ENCODE data around the gene DNMBP.

The DNMBP gene

GRCh38 chr10:99926925-99927720, 82.6 kb downstream of the DNMBP start:
- TF ChIP-seq FOXP2 (optimal IDR thresholded peaks at IDR 0.05; ENCODE audit: borderline replicate concordance, extremely low read depth, extremely low read length, insufficient read depth), result no peak
- no peak for TF ChIP-seq TAF1 (IDR thresholded peaks at IDR 0.05; ENCODE audit: borderline replicate concordance, insufficient read depth, low read length)
- TF ChIP-seq, protein P1, sequence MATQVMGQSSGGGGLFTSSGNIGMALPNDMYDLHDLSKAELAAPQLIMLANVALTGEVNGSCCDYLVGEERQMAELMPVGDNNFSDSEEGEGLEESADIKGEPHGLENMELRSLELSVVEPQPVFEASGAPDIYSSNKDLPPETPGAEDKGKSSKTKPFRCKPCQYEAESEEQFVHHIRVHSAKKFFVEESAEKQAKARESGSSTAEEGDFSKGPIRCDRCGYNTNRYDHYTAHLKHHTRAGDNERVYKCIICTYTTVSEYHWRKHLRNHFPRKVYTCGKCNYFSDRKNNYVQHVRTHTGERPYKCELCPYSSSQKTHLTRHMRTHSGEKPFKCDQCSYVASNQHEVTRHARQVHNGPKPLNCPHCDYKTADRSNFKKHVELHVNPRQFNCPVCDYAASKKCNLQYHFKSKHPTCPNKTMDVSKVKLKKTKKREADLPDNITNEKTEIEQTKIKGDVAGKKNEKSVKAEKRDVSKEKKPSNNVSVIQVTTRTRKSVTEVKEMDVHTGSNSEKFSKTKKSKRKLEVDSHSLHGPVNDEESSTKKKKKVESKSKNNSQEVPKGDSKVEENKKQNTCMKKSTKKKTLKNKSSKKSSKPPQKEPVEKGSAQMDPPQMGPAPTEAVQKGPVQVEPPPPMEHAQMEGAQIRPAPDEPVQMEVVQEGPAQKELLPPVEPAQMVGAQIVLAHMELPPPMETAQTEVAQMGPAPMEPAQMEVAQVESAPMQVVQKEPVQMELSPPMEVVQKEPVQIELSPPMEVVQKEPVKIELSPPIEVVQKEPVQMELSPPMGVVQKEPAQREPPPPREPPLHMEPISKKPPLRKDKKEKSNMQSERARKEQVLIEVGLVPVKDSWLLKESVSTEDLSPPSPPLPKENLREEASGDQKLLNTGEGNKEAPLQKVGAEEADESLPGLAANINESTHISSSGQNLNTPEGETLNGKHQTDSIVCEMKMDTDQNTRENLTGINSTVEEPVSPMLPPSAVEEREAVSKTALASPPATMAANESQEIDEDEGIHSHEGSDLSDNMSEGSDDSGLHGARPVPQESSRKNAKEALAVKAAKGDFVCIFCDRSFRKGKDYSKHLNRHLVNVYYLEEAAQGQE (IDR thresholded peaks at IDR 0.05; ENCODE audit: insufficient read depth in 1 of 2, low read depth in 2 of 2, low read length in 2 of 2), result no peak
- TF ChIP-seq POLR2AphosphoS5 (IDR thresholded peaks at IDR 0.05; ENCODE audit: low read depth, low read length), result no peak
- TF ChIP-seq SIN3A (IDR thresholded peaks at IDR 0.05; ENCODE audit: borderline replicate concordance, insufficient read depth, low read length), result no peak

DNA sequence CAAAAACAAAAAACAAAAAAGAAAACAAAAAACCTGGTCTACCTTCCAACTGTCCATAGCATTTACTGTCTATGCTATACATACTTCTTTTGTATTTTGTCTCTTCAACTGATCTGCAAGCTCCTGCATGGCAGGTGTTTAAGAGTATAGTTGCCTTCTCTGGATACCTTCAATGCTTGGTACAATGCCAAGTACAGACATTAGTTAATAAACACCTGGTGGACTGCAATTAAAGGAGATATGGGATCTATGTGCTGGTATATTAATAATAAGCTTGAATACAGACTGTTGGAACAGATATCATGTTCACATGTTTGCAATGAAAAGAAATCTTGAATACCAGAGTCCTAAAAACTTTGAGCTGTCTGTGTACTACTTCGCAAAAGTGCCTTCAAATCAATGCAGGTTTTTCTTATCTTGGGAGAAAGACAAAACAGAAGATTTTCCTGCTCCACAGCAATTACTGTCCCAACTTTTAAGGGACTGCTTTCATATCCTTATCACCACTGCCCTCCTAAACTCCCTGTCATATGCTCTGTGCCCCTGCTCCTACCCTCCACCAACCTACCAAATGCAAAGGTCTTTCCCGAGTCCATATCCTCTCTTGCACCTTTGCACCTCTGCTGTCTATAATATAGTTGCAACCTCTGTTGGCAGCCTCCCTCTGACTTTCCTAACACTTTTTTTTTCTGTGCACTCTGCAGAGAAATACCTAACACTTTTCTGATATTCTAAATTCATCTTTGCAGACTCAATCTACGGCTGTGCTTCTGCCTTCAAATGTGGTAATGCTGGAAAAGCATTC, 85.1 kb downstream of the DNMBP start:
- TF ChIP-seq TAF1 (IDR thresholded peaks at IDR 0.05; ENCODE audit: borderline replicate concordance, insufficient read depth, low read length), result no peak
- TF ChIP-seq SIN3A (IDR thresholded peaks at IDR 0.05; ENCODE audit: borderline replicate concordance, insufficient read depth, low read length), result no peak
- TF ChIP-seq, protein P1 (IDR thresholded peaks at IDR 0.05; ENCODE audit: insufficient read depth in 1 of 2, low read depth in 2 of 2, low read length in 2 of 2), result no peak

DNA sequence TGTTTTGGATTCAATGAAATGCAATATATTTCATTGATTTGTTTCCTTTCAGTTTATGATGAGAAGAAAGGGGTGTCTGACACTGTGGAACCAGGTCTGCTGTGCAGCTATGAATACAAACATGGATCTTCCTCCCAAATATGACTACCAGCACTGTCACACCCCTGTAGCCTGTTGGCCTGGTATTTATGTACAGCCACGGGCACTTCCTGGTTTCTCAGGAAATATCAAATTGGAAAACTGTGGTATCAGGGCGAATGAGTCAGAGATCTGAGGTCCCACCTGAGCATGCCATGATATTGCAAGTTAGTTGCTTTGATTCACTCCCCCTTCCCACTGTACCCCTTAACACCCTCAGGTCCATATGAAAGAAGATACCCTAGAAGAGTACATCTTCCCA, 87.8 kb downstream of the DNMBP start:
- no peak for TF ChIP-seq SIN3A (IDR thresholded peaks at IDR 0.05; ENCODE audit: borderline replicate concordance, insufficient read depth, low read length)

- TF ChIP-seq TAF1 (IDR thresholded peaks at IDR 0.05; ENCODE audit: borderline replicate concordance, insufficient read depth, low read length) (no peak), POLR2AphosphoS5 (IDR thresholded peaks at IDR 0.05; ENCODE audit: low read depth, low read length) (no peak), FOXP2 (optimal IDR thresholded peaks at IDR 0.05; ENCODE audit: borderline replicate concordance, extremely low read depth, extremely low read length, insufficient read depth) (no peak), SIN3A (IDR thresholded peaks at IDR 0.05; ENCODE audit: borderline replicate concordance, insufficient read depth, low read length) (no peak)
- TF ChIP-seq, protein P1 (IDR thresholded peaks at IDR 0.05; ENCODE audit: insufficient read depth in 1 of 2, low read depth in 2 of 2, low read length in 2 of 2), result no peak
These were observed 88.8 kb downstream of the DNMBP start for GRCh38 chr10:99920901-99921300.

DNA sequence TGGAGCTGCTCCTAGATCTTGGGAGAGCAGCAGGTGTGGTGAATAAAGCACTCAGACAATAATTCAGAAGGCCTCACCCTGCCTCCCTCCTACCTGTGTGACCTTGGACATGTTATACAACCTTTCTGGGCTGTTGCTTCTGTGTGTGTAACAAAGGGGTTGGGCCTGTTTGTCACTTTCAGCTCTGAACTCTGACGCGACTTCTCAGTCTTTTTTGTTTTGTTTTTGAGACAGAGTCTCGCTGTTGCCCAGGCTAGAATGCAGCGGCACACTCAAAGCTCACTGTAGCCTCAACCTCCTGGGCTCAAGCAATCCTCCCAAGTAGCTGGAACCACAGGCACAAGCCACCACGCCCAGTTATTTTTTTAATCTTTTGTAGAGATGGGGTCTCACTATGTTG, 89.3 kb downstream of the DNMBP start:
- TF ChIP-seq, protein P1 (IDR thresholded peaks at IDR 0.05; ENCODE audit: insufficient read depth in 1 of 2, low read depth in 2 of 2, low read length in 2 of 2), result no peak
- no peak for TF ChIP-seq TAF1 (IDR thresholded peaks at IDR 0.05; ENCODE audit: borderline replicate concordance, insufficient read depth, low read length)
- no peak for TF ChIP-seq FOXP2 (optimal IDR thresholded peaks at IDR 0.05; ENCODE audit: borderline replicate concordance, extremely low read depth, extremely low read length, insufficient read depth)
- no peak for TF ChIP-seq SIN3A (IDR thresholded peaks at IDR 0.05; ENCODE audit: borderline replicate concordance, insufficient read depth, low read length)
- TF ChIP-seq POLR2AphosphoS5 (IDR thresholded peaks at IDR 0.05; ENCODE audit: low read depth, low read length), result no peak

Data from PFSK-1 (cell line).